Uterus (tissue), 4 donors: ENCODE data around the gene NPIPB6. TPM values are rescaled to one million over a fixed set of nuclear protein-coding genes. Genes with fewer than 3 reads are reported as not detected.
"Not testable (repeated sequence)": the region's sequence is repeated elsewhere in the genome, so short reads cannot be mapped to it uniquely, and the experiment has no call there.

ENCODE experiments used
- DNase-seq, 2 donors: peaks; one replicate each; pipeline ENCODE4 v3.0.0-alpha.2; 2019 to 2020
- H3K27ac ChIP-seq, 2 donors: fragments of 200-600 bp; sonication (generic); 1 replicate in 1 of 2; 2 replicates in 1 of 2; pipeline ENCODE4 v1.5.1; 2016 to 2018
- H3K27me3 ChIP-seq, 2 donors: fragments of 200-600 bp; sonication (generic); one replicate each; pipeline ENCODE4 v1.5.1; 2018 to 2019; ENCODE audit warnings: control low read depth in 1 of 2
- H3K36me3 ChIP-seq, 2 donors: fragments of 200-600 bp; sonication (generic); one replicate each; pipeline ENCODE4 v1.5.1; 2019; ENCODE audit warnings: control low read depth in 1 of 2
- H3K4me1 ChIP-seq, 2 donors: fragments of 200-600 bp; sonication (generic); one replicate each; pipeline ENCODE4 v1.5.1; 2018 to 2019; ENCODE audit warnings: control low read depth in 1 of 2
- H3K4me3 ChIP-seq, 2 donors: fragments of 200-600 bp; sonication (generic); 1 replicate in 1 of 2; 2 replicates in 1 of 2; pipeline ENCODE4 v1.5.1; 2018 to 2019; ENCODE audit warnings: mild to moderate bottlenecking in 1 of 2
- H3K9me3 ChIP-seq, 2 donors: fragments of 200-600 bp; sonication (generic); one replicate each; pipeline ENCODE4 v1.5.1; 2019; ENCODE audit warnings: control low read depth in 1 of 2
- intact Hi-C: fragments of 100-400 bp; cut with DNase I; formaldehyde crosslinking; loops from one replicate; pipeline ENCODE4 v1.15.1; 2023; ENCODE audit warnings: low total_unique reads
- total RNA-seq, 4 donors: library from RNA; depleted of rRNA in 3 of 4; stranded (reverse); fragments of >200 nt in 3 of 4; gene quantifications; one replicate each; pipeline versions ENCODE4 v1.1.0 to v1.2.4, GENCODE V29; 2014 to 2023
- donor health status: DM: yes; HTN: yes; CAD: no.

NPIPB6 gene
- total RNA-seq = 1 to 10 TPM in 2 of 4 donors, not detected in 2; 2.0 to 5.9 TPM

GRCh38 chr16:28363408-28363807, at the start of gene NPIPB6:
TSS of gene NPIPB6 (minus strand) at chr16:28363508. CDS start at chr16:28362822, 686 bp downstream.
- H3K36me3 ChIP-seq, H3K4me1 ChIP-seq, H3K4me3 ChIP-seq, H3K9me3 ChIP-seq, intact Hi-C loops, H3K27me3 ChIP-seq, H3K27ac ChIP-seq, DNase-seq: not testable (repeated sequence)

- H3K9me3 ChIP-seq, DNase-seq, H3K27ac ChIP-seq, H3K4me3 ChIP-seq, intact Hi-C loops, H3K27me3 ChIP-seq, H3K4me1 ChIP-seq, H3K36me3 ChIP-seq: not testable (repeated sequence)
These were observed 40.1 kb upstream of the NPIPB6 start, which contains the start of gene EIF3CL for GRCh38 chr16:28403220-28404072. TSS of gene EIF3CL (minus strand) at chr16:28403841. CDS start at chr16:28403618, 223 bp downstream.

- DNase-seq, H3K36me3 ChIP-seq, H3K4me3 ChIP-seq, H3K4me1 ChIP-seq, intact Hi-C loops, H3K27ac ChIP-seq, H3K9me3 ChIP-seq, H3K27me3 ChIP-seq: not testable (repeated sequence)
These were observed 28.7 kb upstream of the NPIPB6 start for GRCh38 chr16:28392054-28392453.

GRCh38 chr16:28382177-28382867, 19.0 kb upstream of the NPIPB6 start:
- H3K27ac ChIP-seq, DNase-seq, H3K27me3 ChIP-seq, H3K4me1 ChIP-seq, H3K9me3 ChIP-seq, H3K36me3 ChIP-seq, H3K4me3 ChIP-seq, intact Hi-C loops: not testable (repeated sequence)

- H3K9me3 ChIP-seq, H3K27me3 ChIP-seq, DNase-seq, H3K27ac ChIP-seq, intact Hi-C loops, H3K36me3 ChIP-seq, H3K4me1 ChIP-seq, H3K4me3 ChIP-seq: not testable (repeated sequence)
These were observed 14.5 kb upstream of the NPIPB6 start for GRCh38 chr16:28377822-28378221.

- H3K4me3 ChIP-seq, DNase-seq, H3K4me1 ChIP-seq, H3K27ac ChIP-seq, intact Hi-C loops, H3K36me3 ChIP-seq, H3K9me3 ChIP-seq, H3K27me3 ChIP-seq: not testable (repeated sequence)
These were observed 13.9 kb upstream of the NPIPB6 start for GRCh38 chr16:28377108-28377625.

- H3K36me3 ChIP-seq, H3K4me1 ChIP-seq, intact Hi-C loops, H3K4me3 ChIP-seq, DNase-seq, H3K27me3 ChIP-seq, H3K9me3 ChIP-seq, H3K27ac ChIP-seq: not testable (repeated sequence)
These were observed 11.8 kb upstream of the NPIPB6 start for GRCh38 chr16:28375115-28375514.

- intact Hi-C loops = not testable (repeated sequence)
These were observed 11.0 kb upstream of the NPIPB6 start for GRCh38 chr16:28374281-28374680.

GRCh38 chr16:28367926-28368325, 4.6 kb upstream of the NPIPB6 start:
- H3K36me3 ChIP-seq, H3K9me3 ChIP-seq, H3K27me3 ChIP-seq, DNase-seq, intact Hi-C loops, H3K4me3 ChIP-seq, H3K27ac ChIP-seq, H3K4me1 ChIP-seq: not testable (repeated sequence)

More at GRCh38 chr16:28374281-28374680, 11.0 kb upstream of the NPIPB6 start:
- H3K27ac ChIP-seq, H3K36me3 ChIP-seq, H3K4me3 ChIP-seq, H3K4me1 ChIP-seq, H3K27me3 ChIP-seq, DNase-seq, H3K9me3 ChIP-seq: not testable (repeated sequence)

- intact Hi-C loops, H3K4me3 ChIP-seq, H3K9me3 ChIP-seq, H3K27ac ChIP-seq, H3K36me3 ChIP-seq, DNase-seq, H3K27me3 ChIP-seq, H3K4me1 ChIP-seq: not testable (repeated sequence)
These were observed 1.2 kb upstream of the NPIPB6 start for GRCh38 chr16:28364268-28365173.

GRCh38 chr16:28362600-28362999, 708 bp downstream of the NPIPB6 start:
- H3K9me3 ChIP-seq, H3K4me3 ChIP-seq, H3K27ac ChIP-seq, H3K4me1 ChIP-seq, H3K27me3 ChIP-seq, DNase-seq, intact Hi-C loops, H3K36me3 ChIP-seq: not testable (repeated sequence)

- H3K9me3 ChIP-seq, H3K4me3 ChIP-seq, H3K27ac ChIP-seq, H3K36me3 ChIP-seq, DNase-seq, intact Hi-C loops, H3K27me3 ChIP-seq, H3K4me1 ChIP-seq: not testable (repeated sequence)
These were observed 25.1 kb downstream of the NPIPB6 start for GRCh38 chr16:28338230-28338629.
